Ovary (tissue), 3 donors: ENCODE measurements around the gene IDI2.

Experiments used
- CTCF ChIP-seq, 3 donors: fragments of 450-650 bp in 2 of 3; fragments of 200-600 bp in 1 of 3; IDR thresholded peaks; one replicate each; pipeline versions ENCODE4 v1.5.1 to v1.8.0; 2016 to 2022; ENCODE audit warnings: antibody characterized with exemption in 3 of 3, mild to moderate bottlenecking in 1 of 3
- EP300 ChIP-seq: sonication (generic); formaldehyde crosslinking; IDR thresholded peaks from one replicate; pipeline ENCODE4 v1.6.1; 2017; ENCODE audit warnings: antibody characterized with exemption
- POLR2A ChIP-seq: fragments of 450-650 bp; IDR thresholded peaks from one replicate; pipeline ENCODE4 v1.6.1; 2017; ENCODE audit warnings: antibody characterized with exemption, mild to moderate bottlenecking, moderate library complexity
- donor health status: DM: no; HTN: no; CAD: no.

GRCh38 chr10:976316-976715, 49.3 kb downstream of the IDI2 start:
- no peak for TF ChIP-seq CTCF (IDR thresholded peaks at IDR 0.05)
- no peak for TF ChIP-seq POLR2A
- TF ChIP-seq EP300, result no peak
